Endothelial cell of umbilical vein (primary cell): ENCODE measurements around the gene NRK. TPM values are rescaled to one million over a fixed set of nuclear protein-coding genes. Genes with fewer than 3 reads are reported as not detected.
A peak's percentile ranks its signal among the peaks of the same experiment; 100 is the strongest.

Experiments
- BruUV-seq: library from RNA; stranded (reverse); fragments of 400-500 nt; replicated peaks from 2 replicates; lab custom pipeline; 2021; lab: Mats Ljungman, UMichigan
- CTCF ChIA-PET: fragments of 300-600, 350-600 bp; sonication (Branson Sonifier 250); formaldehyde crosslinking; loops from one replicate; lab custom pipeline; 2021; ENCODE audit warnings: antibody characterized with exemption, inconsistent platforms; lab: Charles Lee
- POLR2A ChIA-PET: fragments of 300-600, 350-600 bp; sonication (Branson Sonifier 250); formaldehyde crosslinking; loops from one replicate; lab custom pipeline; 2021; ENCODE audit warnings: antibody characterized with exemption, inconsistent platforms; lab: Charles Lee
- DNase-seq: peaks from one replicate; pipeline ENCODE4 v3.0.0-alpha.2; 2011; ENCODE audit warnings: low read depth, low spot score
- FAIRE-seq: peaks from 2 replicates; lab custom pipeline; 2011; peaks lifted over from hg19 to GRCh38; lab: Jason Lieb, UNC
- H2AFZ ChIP-seq: 2 replicates; pipeline ENCODE4 v1.6.0; 2012; ENCODE audit warnings: low read depth, low read length, control low read depth, inconsistent platforms
- H3K27ac ChIP-seq: 2 replicates; pipeline ENCODE4 v1.5.1; 2011; ENCODE audit warnings: low read depth, mild to moderate bottlenecking, control low read depth, low read length, moderate library complexity; ENCODE audit not compliant: insufficient read depth
- H3K27me3 ChIP-seq, 2 experiments: 2 replicates each; pipeline versions ENCODE4 v1.6.0 to v1.6.1; 2011; ENCODE audit warnings: low read length in 2 of 2, mixed read lengths in 1 of 2; ENCODE audit not compliant: control insufficient read depth in 2 of 2, insufficient read depth in 2 of 2
- H3K36me3 ChIP-seq, 2 experiments: 2 replicates in 1 of 2; 3 replicates in 1 of 2; pipeline ENCODE4 v1.5.1; 2011; ENCODE audit warnings: low read length in 2 of 2, mild to moderate bottlenecking in 1 of 2, moderate library complexity in 1 of 2; ENCODE audit not compliant: control insufficient read depth in 2 of 2, insufficient read depth in 2 of 2; ENCODE audit errors: extremely low read depth in 1 of 2
- H3K4me1 ChIP-seq: 3 replicates; pipeline ENCODE4 v1.5.1; 2011; ENCODE audit warnings: mild to moderate bottlenecking, low read length; ENCODE audit not compliant: control insufficient read depth, insufficient read depth; ENCODE audit errors: extremely low read depth
- H3K4me2 ChIP-seq: 2 replicates; pipeline ENCODE4 v1.6.1; 2011; ENCODE audit warnings: low read length, control low read depth, mixed read lengths; ENCODE audit not compliant: insufficient read depth
- H3K4me3 ChIP-seq, 3 experiments: fragments of 200-600 bp in 1 of 3; sonication (generic), shearing (Covaris generic) in 1 of 3; replicated peaks in 1 of 3; 2 replicates each; pipeline ENCODE4 v1.5.1; 2011 to 2016; ENCODE audit warnings: control low read depth in 3 of 3, low read length in 3 of 3, mild to moderate bottlenecking in 2 of 3, inconsistent platforms in 1 of 3, low read depth in 1 of 3, moderate library complexity in 1 of 3; ENCODE audit not compliant: insufficient read depth in 1 of 3
- H3K79me2 ChIP-seq: 2 replicates; pipeline ENCODE4 v1.6.0; 2012; ENCODE audit warnings: low read length, inconsistent platforms; ENCODE audit not compliant: control insufficient read depth, insufficient read depth
- H3K9ac ChIP-seq: replicated peaks from 2 replicates; pipeline ENCODE3; 2011; ENCODE audit warnings: low read length, control low read depth; ENCODE audit not compliant: insufficient read depth; ENCODE audit errors: extremely low read depth
- H3K9me1 ChIP-seq: replicated peaks from 3 replicates; pipeline ENCODE4 v1.6.0; 2011; ENCODE audit warnings: mild to moderate bottlenecking, low read length; ENCODE audit not compliant: control insufficient read depth, insufficient read depth; ENCODE audit errors: extremely low read depth
- H3K9me3 ChIP-seq: replicated peaks from 2 replicates; pipeline ENCODE4 v1.5.1; 2012; ENCODE audit warnings: low read length, inconsistent platforms; ENCODE audit not compliant: control insufficient read depth, insufficient read depth
- H4K20me1 ChIP-seq: replicated peaks from 2 replicates; pipeline ENCODE3; 2011; ENCODE audit warnings: mild to moderate bottlenecking, low read length; ENCODE audit not compliant: control insufficient read depth, insufficient read depth; ENCODE audit errors: extremely low read depth
- EZH2 ChIP-seq: IDR thresholded peaks from 2 replicates; pipeline ENCODE4 v1.6.1; 2012; ENCODE audit warnings: borderline replicate concordance, low read depth, mild to moderate bottlenecking, moderate library complexity, low read length, inconsistent platforms; ENCODE audit not compliant: severe bottlenecking
- FOS ChIP-seq: IDR thresholded peaks from 2 replicates; pipeline ENCODE4 v1.6.1; 2011; ENCODE audit warnings: mild to moderate bottlenecking, low read length, moderate library complexity, borderline replicate concordance; ENCODE audit not compliant: insufficient read depth
- MYC ChIP-seq: IDR thresholded peaks from one replicate; pipeline ENCODE4 v1.6.1; 2011; ENCODE audit warnings: mild to moderate bottlenecking, low read depth, low read length
- POLR2AphosphoS5 ChIP-seq: IDR thresholded peaks from 2 replicates; pipeline ENCODE4 v1.6.1; 2012; ENCODE audit warnings: low read depth, mild to moderate bottlenecking, control low read depth, low read length, moderate library complexity; ENCODE audit not compliant: insufficient read depth
- dilution Hi-C: fragments of 300-500 bp; cut with MboI; formaldehyde crosslinking; loops from one replicate; pipeline ENCODE4 v1.15.0; 2019; ENCODE audit warnings: low sequenced_read_pairs; ENCODE audit not compliant: extremely low pct_ligation_motif_present
- intact Hi-C: fragments of 100-400 bp; cut with micrococcal nuclease; formaldehyde crosslinking; loops from one replicate; pipeline ENCODE4 v1.10.0; 2022
- polyA plus RNA-seq, 4 experiments: library from polyadenylated mRNA; depleted of rRNA in 3 of 4; stranded (reverse) in 3 of 4; unstranded in 1 of 4; fragments of >200 nt; gene quantifications; 2 replicates each; pipeline versions ENCODE4 v1.2.1 to v1.2.3, GENCODE V29; 2011 to 2012; ENCODE audit warnings: missing spikeins in 1 of 4
- total RNA-seq: library from RNA; stranded (reverse); gene quantifications from 2 replicates; pipeline ENCODE4 v1.2.3, GENCODE V29; 2021
- TF ChIP-seq, protein P1 (sequence below): IDR thresholded peaks from 2 replicates; pipeline ENCODE4 v1.6.1; 2011; ENCODE audit not compliant: insufficient read depth, insufficient read length
- TF ChIP-seq, protein P2 (sequence below), 2 donors: IDR thresholded peaks; 1 replicate in 1 of 2; 2 replicates in 1 of 2; pipeline ENCODE4 v1.5.1; 2011; ENCODE audit warnings: low read length in 2 of 2, mild to moderate bottlenecking in 2 of 2, moderate library complexity in 2 of 2, control low read depth in 1 of 2, inconsistent platforms in 1 of 2, low read depth in 1 of 2; ENCODE audit not compliant: insufficient read depth in 1 of 2; ENCODE audit errors: extremely low read depth in 1 of 2

The NRK gene
- total and polyA plus RNA-seq, 2 donors (not counting 3 experiments of a cell fraction or from before 2014, with no cell fraction given), result 1.3 to 3.1 TPM

DNA sequence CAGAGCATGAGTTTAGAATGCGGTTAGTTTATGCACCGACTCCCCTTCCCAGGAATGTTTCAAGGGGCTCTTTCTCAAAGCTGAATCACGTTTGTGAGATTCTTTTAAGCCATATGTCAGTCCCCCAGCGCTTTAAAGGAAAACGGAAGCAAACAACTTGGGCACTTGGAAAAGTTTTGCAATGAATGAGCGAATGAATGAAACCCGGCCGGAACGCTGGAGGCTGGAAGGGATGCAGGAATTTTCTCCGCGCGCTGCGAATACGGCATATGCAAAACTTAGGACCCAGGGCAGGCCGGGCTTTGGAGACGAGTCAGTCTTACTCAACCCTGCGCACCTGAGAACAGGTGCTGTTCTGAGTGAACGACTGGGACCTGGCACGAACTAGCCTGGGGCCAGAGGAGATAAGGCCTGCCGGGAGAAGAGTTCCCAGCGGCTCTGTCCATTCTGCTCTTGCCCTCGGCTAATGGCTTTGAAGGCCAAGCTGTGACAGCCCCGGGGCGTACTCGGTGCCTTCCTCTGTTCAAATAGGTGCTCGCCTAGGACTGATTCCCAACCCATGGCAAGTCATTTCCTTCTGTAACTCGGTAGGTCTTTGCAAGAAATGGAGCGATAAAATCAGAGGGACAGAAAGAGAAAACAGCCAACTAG lies 743 bp upstream of the NRK start:
- H3K4me2 ChIP-seq, result peak overlapping the region; percentile 34
- no peak overlapping the region for H3K9ac ChIP-seq
- H3K4me1 ChIP-seq, result peaks cover 9% of the 10 kb centered on the region
- no peaks in the 10 kb centered on the region for H3K79me2 ChIP-seq
- POLR2A ChIA-PET, result no interaction called here
- no peak overlapping the region for H3K27ac ChIP-seq
- no TSS peak for BruUV-seq
- peak overlapping the region in 2 of 3 experiments; percentile 5 to 41 for H3K4me3 ChIP-seq
- H3K27me3 ChIP-seq, result no peaks in the 10 kb centered on the region
- dilution Hi-C loops (no loop called here), intact Hi-C loops (loop anchor here (2.0 to 10.0 kb wide), 2 partner anchors 15 to 113 kb away; no protein-coding TSS in a partner anchor)
- H4K20me1 ChIP-seq, result no peaks in the 10 kb centered on the region
- no peaks in the 10 kb centered on the region for H3K9me3 ChIP-seq
- H3K9me1 ChIP-seq, result no peaks in the 10 kb centered on the region
- DNase-seq (peak; percentile 15), FAIRE-seq (peak; percentile 46)
- peak overlapping the region; percentile 4 for H2AFZ ChIP-seq
- CTCF ChIA-PET, result interaction anchor here (0.7 kb wide), 1 partner anchor 8 kb away, joined by 3 read pairs; no protein-coding TSS in a partner anchor
- TF ChIP-seq, protein P1, sequence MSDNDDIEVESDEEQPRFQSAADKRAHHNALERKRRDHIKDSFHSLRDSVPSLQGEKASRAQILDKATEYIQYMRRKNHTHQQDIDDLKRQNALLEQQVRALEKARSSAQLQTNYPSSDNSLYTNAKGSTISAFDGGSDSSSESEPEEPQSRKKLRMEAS, result no peak
- TF ChIP-seq, protein P2, sequence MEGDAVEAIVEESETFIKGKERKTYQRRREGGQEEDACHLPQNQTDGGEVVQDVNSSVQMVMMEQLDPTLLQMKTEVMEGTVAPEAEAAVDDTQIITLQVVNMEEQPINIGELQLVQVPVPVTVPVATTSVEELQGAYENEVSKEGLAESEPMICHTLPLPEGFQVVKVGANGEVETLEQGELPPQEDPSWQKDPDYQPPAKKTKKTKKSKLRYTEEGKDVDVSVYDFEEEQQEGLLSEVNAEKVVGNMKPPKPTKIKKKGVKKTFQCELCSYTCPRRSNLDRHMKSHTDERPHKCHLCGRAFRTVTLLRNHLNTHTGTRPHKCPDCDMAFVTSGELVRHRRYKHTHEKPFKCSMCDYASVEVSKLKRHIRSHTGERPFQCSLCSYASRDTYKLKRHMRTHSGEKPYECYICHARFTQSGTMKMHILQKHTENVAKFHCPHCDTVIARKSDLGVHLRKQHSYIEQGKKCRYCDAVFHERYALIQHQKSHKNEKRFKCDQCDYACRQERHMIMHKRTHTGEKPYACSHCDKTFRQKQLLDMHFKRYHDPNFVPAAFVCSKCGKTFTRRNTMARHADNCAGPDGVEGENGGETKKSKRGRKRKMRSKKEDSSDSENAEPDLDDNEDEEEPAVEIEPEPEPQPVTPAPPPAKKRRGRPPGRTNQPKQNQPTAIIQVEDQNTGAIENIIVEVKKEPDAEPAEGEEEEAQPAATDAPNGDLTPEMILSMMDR (IDR thresholded peaks at IDR 0.05; ENCODE audit: extremely low read depth in 1 of 2, insufficient read depth in 1 of 2, low read depth in 1 of 2, low read length in 2 of 2), result no peak
- TF ChIP-seq EZH2 (no peak), POLR2AphosphoS5 (no peak), FOS (no peak), MYC (no peak)
- no peaks in the 10 kb centered on the region for H3K36me3 ChIP-seq
